ENCODE measurements around the gene CERS6.
"Not testable (repeated sequence)": the region's sequence is repeated elsewhere in the genome, so short reads cannot be mapped to it uniquely, and the experiment has no call there.

The CERS6 gene

DNA sequence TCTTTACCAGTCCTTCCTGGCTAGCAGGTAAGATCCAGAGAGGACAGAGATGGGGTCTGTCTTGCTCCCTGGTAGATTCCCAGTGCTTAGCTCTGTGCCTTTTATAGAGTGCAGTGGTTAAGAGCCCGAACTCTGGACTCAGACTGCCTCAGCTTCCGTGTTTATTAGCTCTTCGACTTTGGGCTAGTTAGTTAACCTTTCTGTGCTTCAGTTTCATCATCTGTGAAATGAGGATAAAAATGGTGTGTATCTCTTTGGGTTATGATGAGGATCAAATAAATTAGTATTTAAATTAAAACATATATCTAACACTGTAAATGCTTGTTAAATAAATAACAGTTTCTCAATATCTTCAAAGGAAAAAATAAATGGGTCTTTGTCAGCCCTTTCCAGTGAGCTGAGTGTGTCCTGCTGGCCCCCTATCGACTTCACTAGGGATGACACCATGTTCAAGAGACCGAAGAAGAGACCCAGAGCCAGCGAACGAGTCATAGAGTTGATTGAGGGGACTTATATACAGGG is 38.2 kb downstream of the CERS6 start:
- H3K9ac ChIP-seq = no peak overlapping the region
- H3K4me2 ChIP-seq = no peak overlapping the region
- H3K27me3 ChIP-seq = no peaks in the 10 kb centered on the region
- peaks cover 47% of the 10 kb centered on the region for H3K36me3 ChIP-seq
- no peaks in the 10 kb centered on the region; the same call in 1 of the 2 replicates for H4K20me1 ChIP-seq
- no peak overlapping the region for H3K27ac ChIP-seq
- TF ChIP-seq Cebpa-rat (IDR thresholded peaks at IDR 0.05) = no peak
- H3K9me3 ChIP-seq = peaks cover 40% of the 10 kb centered on the region
- H3K4me3 ChIP-seq = no peak overlapping the region
- H3K4me1 ChIP-seq = peaks cover 33% of the 10 kb centered on the region

- Histone ChIP-seq H3K27ac (no peak overlapping the region), H3K27me3 (no peaks in the 10 kb centered on the region), H3K4me1 (peaks cover 37% of the 10 kb centered on the region), H3K4me3 (no peak overlapping the region), H3K4me2 (peak overlapping the region; percentile 8; the same call in 1 of the 2 replicates), H4K20me1 (peaks cover 8% of the 10 kb centered on the region; the same call in 1 of the 2 replicates), H3K36me3 (peaks cover 47% of the 10 kb centered on the region), H3K9ac (no peak overlapping the region), H3K9me3 (peaks cover 46% of the 10 kb centered on the region)
- TF ChIP-seq Cebpa-rat (IDR thresholded peaks at IDR 0.05) = no peak
Measured at GRCh38 chr2:168495524-168495923, 39.5 kb downstream of the CERS6 start.

DNA sequence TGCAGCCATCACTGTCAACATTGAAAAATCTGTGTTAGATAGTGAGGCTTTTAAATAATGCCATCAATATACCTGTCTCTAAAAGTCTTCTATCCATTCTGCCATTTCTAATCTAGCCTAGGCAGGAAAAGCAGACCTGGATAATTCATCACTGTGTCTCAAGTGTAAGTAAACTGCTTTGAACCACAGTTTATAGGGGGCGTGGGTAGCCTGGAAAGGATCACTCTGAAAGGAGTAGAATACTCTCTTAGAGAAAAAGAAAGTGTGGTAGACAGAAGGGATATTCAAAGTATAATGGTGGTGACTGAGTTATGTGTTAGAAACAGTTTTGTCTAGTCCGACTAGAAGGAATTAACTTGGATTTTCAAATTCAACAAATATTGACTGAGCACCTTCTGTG is 40.8 kb downstream of the CERS6 start:
- Histone ChIP-seq H3K4me3 (no peak overlapping the region), H3K9ac (no peak overlapping the region), H3K9me3 (peaks cover 59% of the 10 kb centered on the region), H3K27ac (no peak overlapping the region), H3K27me3 (no peaks in the 10 kb centered on the region), H3K4me1 (peaks cover 32% of the 10 kb centered on the region), H4K20me1 (peaks cover 14% of the 10 kb centered on the region; the same call in 1 of the 2 replicates), H3K4me2 (no peak overlapping the region), H3K36me3 (peaks cover 57% of the 10 kb centered on the region)
- no peak for TF ChIP-seq Cebpa-rat (IDR thresholded peaks at IDR 0.05)

DNA sequence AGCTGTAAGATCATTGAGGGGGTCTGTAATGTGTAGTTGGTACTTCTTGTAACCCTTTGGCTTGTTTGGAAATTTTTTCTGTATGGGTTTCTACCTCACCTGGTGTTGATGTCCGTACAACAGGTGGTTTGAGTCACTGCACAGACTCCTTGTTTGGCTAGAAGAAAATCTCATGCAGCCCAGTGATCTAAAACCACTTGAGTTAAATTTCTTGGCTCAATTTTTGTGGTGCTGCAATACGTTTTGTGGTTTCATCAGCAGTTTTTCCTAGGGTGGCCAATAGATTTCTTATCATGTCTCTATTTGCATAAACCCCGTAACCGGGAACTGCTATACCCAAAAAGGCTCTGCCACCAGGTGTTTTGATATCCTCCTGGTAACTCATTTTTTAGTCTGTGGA is 43.4 kb downstream of the CERS6 start:
- Histone ChIP-seq H3K9me3 (peaks cover 67% of the 10 kb centered on the region), H3K4me1 (peaks cover 32% of the 10 kb centered on the region), H3K36me3 (peaks cover 57% of the 10 kb centered on the region), H3K9ac (no peak overlapping the region), H3K4me2 (peak overlapping the region; percentile 64; the same call in 1 of the 2 replicates), H3K27me3 (no peaks in the 10 kb centered on the region), H3K27ac (no peak overlapping the region), H4K20me1 (peaks cover 23% of the 10 kb centered on the region), H3K4me3 (no peak overlapping the region)
- TF ChIP-seq Cebpa-rat (IDR thresholded peaks at IDR 0.05) = no peak

DNA sequence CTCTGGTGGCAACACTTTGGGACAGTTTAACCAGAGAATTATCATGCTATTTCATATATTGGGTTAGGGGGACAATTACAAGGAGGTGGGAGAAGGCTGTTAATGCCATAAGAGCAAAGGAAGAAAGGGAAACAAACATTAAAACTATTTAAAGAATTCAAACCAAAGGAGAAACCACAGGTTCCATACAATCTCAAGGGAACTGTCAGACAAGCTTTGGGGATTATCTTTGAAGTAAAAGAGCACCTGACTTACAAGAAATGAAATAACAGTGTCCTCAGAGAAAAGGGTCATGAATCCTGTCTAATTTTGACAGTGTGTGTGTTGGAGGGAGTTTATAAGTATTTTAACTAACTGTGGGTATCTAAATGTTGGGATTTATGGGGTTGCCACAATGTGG is 44.4 kb downstream of the CERS6 start:
- Histone ChIP-seq H3K36me3 (peaks cover 47% of the 10 kb centered on the region), H3K9me3 (peaks cover 62% of the 10 kb centered on the region), H4K20me1 (peaks cover 33% of the 10 kb centered on the region), H3K4me3 (no peak overlapping the region), H3K4me2 (peak overlapping the region; percentile 64), H3K9ac (no peak overlapping the region), H3K27ac (no peak overlapping the region), H3K27me3 (no peaks in the 10 kb centered on the region), H3K4me1 (peaks cover 24% of the 10 kb centered on the region)
- TF ChIP-seq Cebpa-rat (IDR thresholded peaks at IDR 0.05) = no peak

DNA sequence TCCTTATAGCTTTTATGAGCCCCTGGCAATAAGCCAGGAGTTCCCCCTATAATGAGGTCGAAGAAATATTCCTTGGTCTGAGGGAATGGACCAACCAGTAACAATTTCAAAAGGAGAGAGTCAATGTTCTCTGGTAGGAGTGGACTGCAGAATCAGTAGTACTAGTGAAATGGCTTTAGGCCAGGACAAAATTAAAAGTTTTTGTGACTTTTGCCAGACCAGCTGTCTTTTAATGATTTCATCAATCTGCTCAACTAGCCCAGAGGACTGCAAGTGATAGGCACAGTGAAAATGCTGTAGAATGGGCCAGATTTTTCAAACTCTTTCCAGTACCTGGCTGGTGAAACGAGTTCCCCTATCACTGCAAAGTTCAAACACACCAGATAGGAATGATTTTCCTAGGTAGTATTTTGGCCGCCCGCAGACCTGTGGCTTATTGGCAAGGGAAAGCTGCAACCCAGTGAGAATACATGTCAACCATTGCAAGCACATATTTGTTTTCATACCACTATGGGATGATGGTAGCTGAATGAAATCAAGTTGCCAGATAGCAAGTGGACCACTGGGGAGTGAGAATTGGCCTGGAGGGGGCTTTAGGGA is 45.5 kb downstream of the CERS6 start:
- no peak overlapping the region for H3K4me2 ChIP-seq
- H3K4me1 ChIP-seq = peaks cover 20% of the 10 kb centered on the region
- H3K27ac ChIP-seq = no peak overlapping the region
- no peaks in the 10 kb centered on the region for H3K27me3 ChIP-seq
- peaks cover 59% of the 10 kb centered on the region for H3K9me3 ChIP-seq
- no peak for TF ChIP-seq Cebpa-rat (IDR thresholded peaks at IDR 0.05)
- no peak overlapping the region for H3K4me3 ChIP-seq
- peaks cover 42% of the 10 kb centered on the region for H3K36me3 ChIP-seq
- no peak overlapping the region for H3K9ac ChIP-seq
- peaks cover 44% of the 10 kb centered on the region for H4K20me1 ChIP-seq

DNA sequence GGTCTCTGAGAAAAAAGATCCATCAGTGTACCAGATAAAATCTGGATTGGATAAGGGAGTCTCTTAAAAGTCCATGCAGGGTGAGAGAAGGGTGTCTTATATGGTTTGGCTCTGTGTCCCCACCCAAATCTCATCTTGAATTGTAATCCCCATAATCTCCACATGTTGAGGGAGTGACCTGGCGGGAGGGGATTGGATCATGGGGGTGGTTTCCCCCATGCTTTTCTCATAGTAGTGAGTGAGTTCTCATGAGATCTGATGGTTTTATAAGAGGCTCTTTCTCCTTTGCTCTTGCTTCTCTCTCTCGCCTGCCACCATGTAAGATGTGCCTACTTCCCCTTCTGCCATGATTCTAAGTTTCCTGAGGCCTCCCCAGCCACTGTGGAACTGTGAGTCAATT is 46.8 kb downstream of the CERS6 start:
- H3K9ac ChIP-seq, H3K27ac ChIP-seq, H3K4me2 ChIP-seq, H3K4me3 ChIP-seq, H3K27me3 ChIP-seq: not testable (repeated sequence)
- Histone ChIP-seq H4K20me1 (peaks cover 56% of the 10 kb centered on the region), H3K9me3 (peaks cover 51% of the 10 kb centered on the region), H3K36me3 (peaks cover 36% of the 10 kb centered on the region), H3K4me1 (peaks cover 20% of the 10 kb centered on the region)

DNA sequence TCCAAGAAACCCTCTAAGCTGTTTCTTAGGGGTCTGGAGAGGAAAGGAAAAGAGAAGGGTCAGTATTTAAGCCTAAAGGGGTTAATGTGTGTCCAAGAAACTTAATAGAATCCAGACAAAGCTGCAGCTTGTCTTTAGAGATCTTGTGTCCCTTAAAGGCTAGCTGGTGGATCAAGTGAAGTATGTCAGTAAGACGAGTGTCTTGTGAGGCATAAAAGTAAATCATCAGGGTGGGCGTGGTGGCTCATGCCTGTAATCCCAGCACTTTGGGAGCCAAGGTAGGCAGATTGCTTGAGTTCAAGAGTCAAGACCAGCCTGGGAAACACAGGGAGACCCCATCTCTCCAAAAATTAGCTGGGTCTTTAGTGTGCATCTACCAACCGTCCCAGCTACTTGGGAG is 47.8 kb downstream of the CERS6 start:
- peaks cover 41% of the 10 kb centered on the region for H3K9me3 ChIP-seq
- H3K4me2 ChIP-seq = no peak overlapping the region
- peaks cover 26% of the 10 kb centered on the region for H3K36me3 ChIP-seq
- no peaks in the 10 kb centered on the region for H3K27me3 ChIP-seq
- no peak overlapping the region for H3K27ac ChIP-seq
- H3K9ac ChIP-seq = no peak overlapping the region
- H4K20me1 ChIP-seq = peaks cover 61% of the 10 kb centered on the region
- no peak overlapping the region for H3K4me3 ChIP-seq
- H3K4me1 ChIP-seq = peaks cover 20% of the 10 kb centered on the region
- TF ChIP-seq Cebpa-rat (IDR thresholded peaks at IDR 0.05) = no peak

DNA sequence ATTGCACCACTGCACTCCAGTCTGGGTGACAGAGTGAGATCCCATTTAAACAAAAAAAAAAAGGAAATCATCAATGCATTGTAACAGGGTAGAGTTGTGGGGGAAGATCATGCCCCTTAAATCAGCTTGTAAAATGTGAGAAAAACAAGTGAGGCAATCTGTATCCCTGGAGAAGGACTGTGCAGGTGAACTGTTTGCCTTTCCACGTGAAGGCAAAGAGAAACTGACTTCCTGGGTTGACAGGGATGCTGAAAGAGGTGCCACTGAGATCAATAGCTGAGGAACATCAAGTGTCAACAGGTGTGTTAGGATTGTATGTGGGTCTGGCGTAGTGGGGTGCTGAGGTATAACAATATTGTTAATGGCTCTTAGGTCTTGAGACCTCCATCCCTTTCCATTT is 48.3 kb downstream of the CERS6 start:
- peaks cover 25% of the 10 kb centered on the region for H3K36me3 ChIP-seq
- H3K4me2 ChIP-seq = no peak overlapping the region
- no peaks in the 10 kb centered on the region for H3K27me3 ChIP-seq
- H4K20me1 ChIP-seq = peaks cover 61% of the 10 kb centered on the region
- H3K9ac ChIP-seq = no peak overlapping the region
- peaks cover 37% of the 10 kb centered on the region for H3K9me3 ChIP-seq
- TF ChIP-seq Cebpa-rat (IDR thresholded peaks at IDR 0.05) = no peak
- no peak overlapping the region for H3K27ac ChIP-seq
- H3K4me1 ChIP-seq = peaks cover 17% of the 10 kb centered on the region
- H3K4me3 ChIP-seq = no peak overlapping the region

- Histone ChIP-seq H3K4me1 (0 out of 2 replicates have a peak, but pooled peaks cover 3% of the 10 kb centered on the region), H3K27ac (no peak overlapping the region), H3K9me3 (no peaks in the 10 kb centered on the region), H4K20me1 (peaks cover 61% of the 10 kb centered on the region), H3K9ac (no peak overlapping the region), H3K4me3 (no peak overlapping the region), H3K4me2 (no peak overlapping the region), H3K36me3 (0 out of 2 replicates have a peak, but pooled peaks cover 4% of the 10 kb centered on the region), H3K27me3 (no peaks in the 10 kb centered on the region)
- TF ChIP-seq Cebpa-rat (IDR thresholded peaks at IDR 0.05) = no peak
Measured at GRCh38 chr2:168510125-168510756, 54.2 kb downstream of the CERS6 start.
